Panc1 (cell line): ENCODE measurements around the gene AP2B1.
A peak's percentile ranks its signal among the peaks of the same experiment; 100 is the strongest.

Source experiments
- TF ChIP-seq, protein P1 (sequence below): fragments of 450-650 bp; IDR thresholded peaks from 2 replicates; pipeline ENCODE4 v1.5.1; 2017; ENCODE audit warnings: mild to moderate bottlenecking
- TF ChIP-seq, protein P2 (sequence below), 2 experiments: IDR thresholded peaks; 2 replicates each; pipeline ENCODE4 v1.6.1; 2011 to 2012; ENCODE audit warnings: low read depth in 2 of 2, control low read depth in 1 of 2, low read length in 1 of 2, mild to moderate bottlenecking in 1 of 2, moderate library complexity in 1 of 2; ENCODE audit not compliant: insufficient read depth in 1 of 2

- TF ChIP-seq, protein P1, sequence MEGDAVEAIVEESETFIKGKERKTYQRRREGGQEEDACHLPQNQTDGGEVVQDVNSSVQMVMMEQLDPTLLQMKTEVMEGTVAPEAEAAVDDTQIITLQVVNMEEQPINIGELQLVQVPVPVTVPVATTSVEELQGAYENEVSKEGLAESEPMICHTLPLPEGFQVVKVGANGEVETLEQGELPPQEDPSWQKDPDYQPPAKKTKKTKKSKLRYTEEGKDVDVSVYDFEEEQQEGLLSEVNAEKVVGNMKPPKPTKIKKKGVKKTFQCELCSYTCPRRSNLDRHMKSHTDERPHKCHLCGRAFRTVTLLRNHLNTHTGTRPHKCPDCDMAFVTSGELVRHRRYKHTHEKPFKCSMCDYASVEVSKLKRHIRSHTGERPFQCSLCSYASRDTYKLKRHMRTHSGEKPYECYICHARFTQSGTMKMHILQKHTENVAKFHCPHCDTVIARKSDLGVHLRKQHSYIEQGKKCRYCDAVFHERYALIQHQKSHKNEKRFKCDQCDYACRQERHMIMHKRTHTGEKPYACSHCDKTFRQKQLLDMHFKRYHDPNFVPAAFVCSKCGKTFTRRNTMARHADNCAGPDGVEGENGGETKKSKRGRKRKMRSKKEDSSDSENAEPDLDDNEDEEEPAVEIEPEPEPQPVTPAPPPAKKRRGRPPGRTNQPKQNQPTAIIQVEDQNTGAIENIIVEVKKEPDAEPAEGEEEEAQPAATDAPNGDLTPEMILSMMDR = peak; percentile 77; the same call in 1 of the 2 replicates
- TF ChIP-seq, protein P2, sequence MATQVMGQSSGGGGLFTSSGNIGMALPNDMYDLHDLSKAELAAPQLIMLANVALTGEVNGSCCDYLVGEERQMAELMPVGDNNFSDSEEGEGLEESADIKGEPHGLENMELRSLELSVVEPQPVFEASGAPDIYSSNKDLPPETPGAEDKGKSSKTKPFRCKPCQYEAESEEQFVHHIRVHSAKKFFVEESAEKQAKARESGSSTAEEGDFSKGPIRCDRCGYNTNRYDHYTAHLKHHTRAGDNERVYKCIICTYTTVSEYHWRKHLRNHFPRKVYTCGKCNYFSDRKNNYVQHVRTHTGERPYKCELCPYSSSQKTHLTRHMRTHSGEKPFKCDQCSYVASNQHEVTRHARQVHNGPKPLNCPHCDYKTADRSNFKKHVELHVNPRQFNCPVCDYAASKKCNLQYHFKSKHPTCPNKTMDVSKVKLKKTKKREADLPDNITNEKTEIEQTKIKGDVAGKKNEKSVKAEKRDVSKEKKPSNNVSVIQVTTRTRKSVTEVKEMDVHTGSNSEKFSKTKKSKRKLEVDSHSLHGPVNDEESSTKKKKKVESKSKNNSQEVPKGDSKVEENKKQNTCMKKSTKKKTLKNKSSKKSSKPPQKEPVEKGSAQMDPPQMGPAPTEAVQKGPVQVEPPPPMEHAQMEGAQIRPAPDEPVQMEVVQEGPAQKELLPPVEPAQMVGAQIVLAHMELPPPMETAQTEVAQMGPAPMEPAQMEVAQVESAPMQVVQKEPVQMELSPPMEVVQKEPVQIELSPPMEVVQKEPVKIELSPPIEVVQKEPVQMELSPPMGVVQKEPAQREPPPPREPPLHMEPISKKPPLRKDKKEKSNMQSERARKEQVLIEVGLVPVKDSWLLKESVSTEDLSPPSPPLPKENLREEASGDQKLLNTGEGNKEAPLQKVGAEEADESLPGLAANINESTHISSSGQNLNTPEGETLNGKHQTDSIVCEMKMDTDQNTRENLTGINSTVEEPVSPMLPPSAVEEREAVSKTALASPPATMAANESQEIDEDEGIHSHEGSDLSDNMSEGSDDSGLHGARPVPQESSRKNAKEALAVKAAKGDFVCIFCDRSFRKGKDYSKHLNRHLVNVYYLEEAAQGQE (IDR thresholded peaks at IDR 0.05; ENCODE audit: insufficient read depth in 1 of 2, low read depth in 2 of 2, low read length in 1 of 2) = no peak
Observed at GRCh38 chr17:35769895-35770486, 182.9 kb downstream of the AP2B1 start.
